ENCODE measurements around the gene MBD3. TPM values are rescaled to one million over a fixed set of nuclear protein-coding genes. Genes with fewer than 3 reads are reported as not detected.

Gene MBD3
- total RNA-seq, 1 donor from 2014 or later = 71.9 TPM

- DNase-seq (ENCODE audit: low read depth) = no peak
- Mint-ChIP-seq H3K4me3 (ENCODE audit: unreplicated experiment) (no peak overlapping the region), H3K27me3 (ENCODE audit: low read depth, unreplicated experiment) (no peaks in the 10 kb centered on the region), H3K27ac (ENCODE audit: unreplicated experiment) (no peak overlapping the region), H3K36me3 (ENCODE audit: low read depth, unreplicated experiment) (peaks cover 14% of the 10 kb centered on the region), H3K4me1 (ENCODE audit: low read depth, unreplicated experiment) (peaks cover 3% of the 10 kb centered on the region), H3K9me3 (ENCODE audit: unreplicated experiment) (no peaks in the 10 kb centered on the region)
- no peak overlapping the region for H3K4me2 ChIP-seq (ENCODE audit: low read length)
- no peak overlapping the region for H3K27ac ChIP-seq (ENCODE audit: low read depth, low read length)
- no peaks in the 10 kb centered on the region for H3K27me3 ChIP-seq (ENCODE audit: insufficient read depth, low read length)
- TF ChIP-seq EZH2 (IDR thresholded peaks at IDR 0.05; ENCODE audit: insufficient read depth, low read length) = no peak
- TF ChIP-seq, protein P1, sequence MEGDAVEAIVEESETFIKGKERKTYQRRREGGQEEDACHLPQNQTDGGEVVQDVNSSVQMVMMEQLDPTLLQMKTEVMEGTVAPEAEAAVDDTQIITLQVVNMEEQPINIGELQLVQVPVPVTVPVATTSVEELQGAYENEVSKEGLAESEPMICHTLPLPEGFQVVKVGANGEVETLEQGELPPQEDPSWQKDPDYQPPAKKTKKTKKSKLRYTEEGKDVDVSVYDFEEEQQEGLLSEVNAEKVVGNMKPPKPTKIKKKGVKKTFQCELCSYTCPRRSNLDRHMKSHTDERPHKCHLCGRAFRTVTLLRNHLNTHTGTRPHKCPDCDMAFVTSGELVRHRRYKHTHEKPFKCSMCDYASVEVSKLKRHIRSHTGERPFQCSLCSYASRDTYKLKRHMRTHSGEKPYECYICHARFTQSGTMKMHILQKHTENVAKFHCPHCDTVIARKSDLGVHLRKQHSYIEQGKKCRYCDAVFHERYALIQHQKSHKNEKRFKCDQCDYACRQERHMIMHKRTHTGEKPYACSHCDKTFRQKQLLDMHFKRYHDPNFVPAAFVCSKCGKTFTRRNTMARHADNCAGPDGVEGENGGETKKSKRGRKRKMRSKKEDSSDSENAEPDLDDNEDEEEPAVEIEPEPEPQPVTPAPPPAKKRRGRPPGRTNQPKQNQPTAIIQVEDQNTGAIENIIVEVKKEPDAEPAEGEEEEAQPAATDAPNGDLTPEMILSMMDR (IDR thresholded peaks at IDR 0.05; ENCODE audit: insufficient read depth, low read depth, low read length) = no peak
- no peak overlapping the region for H3K9ac ChIP-seq (ENCODE audit: low read length)
- FAIRE-seq = no peak
- peaks cover 7% of the 10 kb centered on the region for H3K4me1 ChIP-seq (ENCODE audit: insufficient read depth, low read length)
- no peak overlapping the region for H2AFZ ChIP-seq (ENCODE audit: low read depth, low read length)
- peaks cover 6% of the 10 kb centered on the region for H3K79me2 ChIP-seq (ENCODE audit: insufficient read depth, low read length)
- H3K9me3 ChIP-seq (ENCODE audit: insufficient read depth, low read depth, low read length) = no peaks in the 10 kb centered on the region
- peaks cover 53% of the 10 kb centered on the region for H4K20me1 ChIP-seq (ENCODE audit: insufficient read depth, low read length)
- peaks cover 21% of the 10 kb centered on the region for H3K36me3 ChIP-seq (ENCODE audit: insufficient read depth, low read length)
- H3K4me3 ChIP-seq (ENCODE audit: insufficient read depth, low read depth, low read length) = no peak overlapping the region
Observed at GRCh38 chr19:1620502-1620901, 27.8 kb upstream of the MBD3 start.

GRCh38 chr19:1619703-1620102 is 27.0 kb upstream of the MBD3 start:
- DNase-seq (ENCODE audit: low read depth) (no peak), FAIRE-seq (no peak)
- peaks cover 6% of the 10 kb centered on the region for H3K79me2 ChIP-seq (ENCODE audit: insufficient read depth, low read length)
- H3K4me3 ChIP-seq (ENCODE audit: insufficient read depth, low read depth, low read length) = no peak overlapping the region
- H3K36me3 ChIP-seq (ENCODE audit: insufficient read depth, low read length) = peaks cover 21% of the 10 kb centered on the region
- H3K9ac ChIP-seq (ENCODE audit: low read length) = no peak overlapping the region
- no peak overlapping the region for H3K4me2 ChIP-seq (ENCODE audit: low read length)
- H3K4me1 ChIP-seq (ENCODE audit: insufficient read depth, low read length) = peaks cover 7% of the 10 kb centered on the region
- H3K27ac ChIP-seq (ENCODE audit: low read depth, low read length) = no peak overlapping the region
- H3K4me1 Mint-ChIP-seq (ENCODE audit: low read depth, unreplicated experiment) = peaks cover 3% of the 10 kb centered on the region
- peaks cover 47% of the 10 kb centered on the region for H4K20me1 ChIP-seq (ENCODE audit: insufficient read depth, low read length)
- H3K27ac Mint-ChIP-seq (ENCODE audit: unreplicated experiment) = no peak overlapping the region
- no peak overlapping the region for H2AFZ ChIP-seq (ENCODE audit: low read depth, low read length)
- H3K27me3 Mint-ChIP-seq (ENCODE audit: low read depth, unreplicated experiment) = no peaks in the 10 kb centered on the region
- no peaks in the 10 kb centered on the region for H3K27me3 ChIP-seq (ENCODE audit: insufficient read depth, low read length)
- no peaks in the 10 kb centered on the region for H3K9me3 ChIP-seq (ENCODE audit: insufficient read depth, low read depth, low read length)
- H3K4me3 Mint-ChIP-seq (ENCODE audit: unreplicated experiment) = no peak overlapping the region
- TF ChIP-seq, protein P1 (IDR thresholded peaks at IDR 0.05; ENCODE audit: insufficient read depth, low read depth, low read length) = no peak
- no peak for TF ChIP-seq EZH2 (IDR thresholded peaks at IDR 0.05; ENCODE audit: insufficient read depth, low read length)
- peaks cover 14% of the 10 kb centered on the region for H3K36me3 Mint-ChIP-seq (ENCODE audit: low read depth, unreplicated experiment)
- no peaks in the 10 kb centered on the region for H3K9me3 Mint-ChIP-seq (ENCODE audit: unreplicated experiment)

DNA sequence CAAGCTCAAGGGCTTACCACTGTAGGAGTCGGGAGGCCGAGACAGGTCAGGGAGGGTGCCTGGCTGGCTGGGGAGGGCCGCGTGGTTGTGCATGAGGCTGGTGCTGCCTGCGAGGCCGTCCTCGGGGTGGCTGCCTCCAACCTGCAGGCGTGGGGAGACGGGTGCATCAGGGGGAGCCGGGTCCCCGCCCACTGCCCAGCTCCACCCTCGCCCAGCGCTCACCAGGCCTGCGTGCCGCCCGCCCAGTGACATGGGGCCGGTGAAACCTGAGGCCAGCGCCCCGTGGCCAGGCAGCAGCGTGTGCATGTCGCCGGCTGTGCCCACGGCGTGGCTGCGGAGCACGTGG is 26.4 kb upstream of the MBD3 start:
- Mint-ChIP-seq H3K27ac (ENCODE audit: unreplicated experiment) (no peak overlapping the region), H3K4me3 (ENCODE audit: unreplicated experiment) (no peak overlapping the region), H3K27me3 (ENCODE audit: low read depth, unreplicated experiment) (no peaks in the 10 kb centered on the region), H3K9me3 (ENCODE audit: unreplicated experiment) (no peaks in the 10 kb centered on the region), H3K36me3 (ENCODE audit: low read depth, unreplicated experiment) (peaks cover 12% of the 10 kb centered on the region), H3K4me1 (ENCODE audit: low read depth, unreplicated experiment) (peaks cover 3% of the 10 kb centered on the region)
- Histone ChIP-seq H3K36me3 (ENCODE audit: insufficient read depth, low read length) (peaks cover 21% of the 10 kb centered on the region), H2AFZ (ENCODE audit: low read depth, low read length) (no peak overlapping the region), H3K27ac (ENCODE audit: low read depth, low read length) (no peak overlapping the region), H3K9me3 (ENCODE audit: insufficient read depth, low read depth, low read length) (no peaks in the 10 kb centered on the region), H3K9ac (ENCODE audit: low read length) (no peak overlapping the region), H3K79me2 (ENCODE audit: insufficient read depth, low read length) (peaks cover 6% of the 10 kb centered on the region), H4K20me1 (ENCODE audit: insufficient read depth, low read length) (peaks cover 52% of the 10 kb centered on the region), H3K27me3 (ENCODE audit: insufficient read depth, low read length) (no peaks in the 10 kb centered on the region), H3K4me1 (ENCODE audit: insufficient read depth, low read length) (peaks cover 7% of the 10 kb centered on the region), H3K4me3 (ENCODE audit: insufficient read depth, low read depth, low read length) (no peak overlapping the region), H3K4me2 (ENCODE audit: low read length) (no peak overlapping the region)
- no peak for TF ChIP-seq EZH2 (IDR thresholded peaks at IDR 0.05; ENCODE audit: insufficient read depth, low read length)
- TF ChIP-seq, protein P1 (IDR thresholded peaks at IDR 0.05; ENCODE audit: insufficient read depth, low read depth, low read length) = no peak
- no peak for FAIRE-seq
- DNase-seq (ENCODE audit: low read depth) = no peak

All from astrocyte (in vitro differentiated cells and primary cell).